HepG2 (cell line): Measurements from ENCODE around the gene PLB1. TPM values are rescaled to one million over a fixed set of nuclear protein-coding genes. Genes with fewer than 3 reads are reported as not detected.

Source experiments
- ATAC-seq: fragments of 200-7000 bp; cut with Tn5 transposase; 3 replicates; pipeline ENCODE4 v1.9.1; 2020; ENCODE audit warnings: mild to moderate bottlenecking, moderate library complexity
- BruUV-seq: library from RNA; stranded (reverse); fragments of 400-500 nt; replicated peaks from 2 replicates; lab custom pipeline; 2021; lab: Mats Ljungman, UMichigan
- CTCF ChIA-PET: fragments of 300-600 bp; formaldehyde crosslinking; extraction: SDS; loops from one replicate; lab custom pipeline; 2021; ENCODE audit warnings: low total read pairs, inconsistent platforms, low intra/inter-chr PET ratio; lab: Yijun Ruan, JAX
- POLR2A ChIA-PET: fragments of 350-600 bp; sonication (Branson Sonifier 250); formaldehyde crosslinking; loops from one replicate; lab custom pipeline; 2020; ENCODE audit warnings: antibody characterized with exemption, inconsistent platforms; lab: Yijun Ruan, JAX
- DNase-seq: peaks from one replicate; pipeline ENCODE4 v3.0.0-alpha.2; 2015; ENCODE audit warnings: low spot score
- FAIRE-seq: peaks from 3 replicates; lab custom pipeline; 2011; peaks lifted over from hg19 to GRCh38; lab: Jason Lieb, UNC
- H2AFZ ChIP-seq: one replicate; pipeline ENCODE4 v1.6.1; 2011; ENCODE audit warnings: low read length, inconsistent platforms
- H3K27ac ChIP-seq: fragments of 300-600 bp; 3 replicates; pipeline ENCODE4 v1.8.0; 2011; ENCODE audit warnings: mixed run types, mild to moderate bottlenecking, mixed read lengths, low read length, inconsistent platforms; ENCODE audit not compliant: insufficient read depth; ENCODE audit errors: extremely low read length
- H3K27me3 ChIP-seq, 2 experiments: fragments of 200-600 bp in 1 of 2; 2 replicates in 1 of 2; 3 replicates in 1 of 2; pipeline versions ENCODE4 v1.6.0 to v1.8.0; 2011; ENCODE audit warnings: low read length in 2 of 2, mild to moderate bottlenecking in 2 of 2, moderate library complexity in 2 of 2, inconsistent platforms in 1 of 2; ENCODE audit not compliant: insufficient read depth in 2 of 2, control insufficient read depth in 1 of 2
- H3K36me3 ChIP-seq, 2 experiments: fragments of 200-600 bp in 1 of 2; replicated peaks in 1 of 2; 2 replicates in 1 of 2; 3 replicates in 1 of 2; pipeline versions ENCODE4 v1.5.1 to v1.8.0; 2011; ENCODE audit warnings: low read length in 2 of 2, inconsistent platforms in 1 of 2; ENCODE audit not compliant: insufficient read depth in 2 of 2, control insufficient read depth in 1 of 2
- H3K4me1 ChIP-seq: 2 replicates; pipeline ENCODE4 v1.5.1; 2012; ENCODE audit warnings: low read length, inconsistent platforms; ENCODE audit not compliant: insufficient read depth
- H3K4me2 ChIP-seq: 2 replicates; pipeline ENCODE4 v1.6.0; 2011; ENCODE audit warnings: low read depth, low read length, inconsistent platforms
- H3K4me3 ChIP-seq, 3 experiments: fragments of 200-600 bp in 1 of 3; sonication (generic), shearing (Covaris generic) in 1 of 3; replicated peaks in 1 of 3; 2 replicates each; pipeline ENCODE4 v1.5.1; 2011 to 2016; ENCODE audit warnings: low read length in 3 of 3, inconsistent platforms in 2 of 3, low read depth in 2 of 3, mild to moderate bottlenecking in 2 of 3, control low read depth in 1 of 3, mixed read lengths in 1 of 3; ENCODE audit not compliant: insufficient read depth in 1 of 3
- H3K79me2 ChIP-seq: one replicate; pipeline ENCODE4 v1.6.1; 2011; ENCODE audit warnings: low read length, inconsistent platforms; ENCODE audit not compliant: insufficient read depth
- H3K9ac ChIP-seq: 2 replicates; pipeline ENCODE4 v1.6.0; 2011; ENCODE audit warnings: mild to moderate bottlenecking, low read depth, low read length, inconsistent platforms; ENCODE audit not compliant: insufficient read depth
- H3K9me3 ChIP-seq: 2 replicates; pipeline ENCODE4 v1.5.1; 2012; ENCODE audit warnings: mild to moderate bottlenecking, low read length
- H4K20me1 ChIP-seq: 2 replicates; pipeline ENCODE4 v1.6.0; 2011; ENCODE audit warnings: inconsistent platforms, mild to moderate bottlenecking, low read length, moderate library complexity; ENCODE audit not compliant: insufficient read depth
- BHLHE40 ChIP-seq: IDR thresholded peaks from 2 replicates; pipeline ENCODE4 v1.6.1; 2011; ENCODE audit warnings: low read length, improper control_type of control experiment
- GLI4 ChIP-seq: sonication (generic); formaldehyde crosslinking; IDR thresholded peaks from 2 replicates; pipeline ENCODE4 v1.5.1; 2020; ENCODE audit warnings: missing genetic modification reagents, mild to moderate bottlenecking, moderate library complexity, borderline replicate concordance
- HHEX ChIP-seq: IDR thresholded peaks from 2 replicates; pipeline ENCODE4 v1.6.1; 2016; ENCODE audit warnings: control low read depth
- KDM2A ChIP-seq: sonication (generic); formaldehyde crosslinking; IDR thresholded peaks from 2 replicates; pipeline ENCODE4 v1.4.0; 2020; ENCODE audit warnings: low read depth, missing genetic modification reagents, borderline replicate concordance
- MXI1 ChIP-seq: IDR thresholded peaks from 3 replicates; pipeline ENCODE4 v1.6.1; 2012; ENCODE audit warnings: low read depth, low read length, inconsistent platforms, borderline replicate concordance
- NBN ChIP-seq: fragments of 450-650 bp; conservative IDR thresholded peaks from 2 replicates; pipeline ENCODE4 v1.6.1; 2017
- NR2F2 ChIP-seq: IDR thresholded peaks from 2 replicates; pipeline ENCODE4 v1.6.1; 2012; ENCODE audit warnings: low read depth, inconsistent platforms, borderline replicate concordance
- RCOR2 ChIP-seq: IDR thresholded peaks from 2 replicates; pipeline ENCODE4 v1.6.1; 2016; ENCODE audit warnings: missing biosample characterization, missing genetic modification reagents
- SRSF4 ChIP-seq: fragments of 200-400 bp; formaldehyde crosslinking; IDR thresholded peaks from one replicate; pipeline ENCODE4 v1.6.1; 2018; ENCODE audit warnings: mild to moderate bottlenecking, low read depth, low read length, moderate library complexity; ENCODE audit not compliant: poor library complexity, severe bottlenecking
- ZFP36 ChIP-seq: fragments of 150-350 bp; IDR thresholded peaks from 2 replicates; pipeline ENCODE4 v1.6.1; 2018; ENCODE audit warnings: borderline replicate concordance, low read length, low read depth; ENCODE audit not compliant: partially characterized antibody
- ZNF160 ChIP-seq: sonication (generic); formaldehyde crosslinking; IDR thresholded peaks from 2 replicates; pipeline ENCODE4 v1.8.0; 2022; ENCODE audit warnings: mild to moderate bottlenecking, inconsistent platforms, missing genetic modification reagents
- ZNF441 ChIP-seq: sonication (generic); formaldehyde crosslinking; IDR thresholded peaks from 2 replicates; pipeline ENCODE4 v1.7.0; 2021; ENCODE audit warnings: missing genetic modification reagents, borderline replicate concordance
- ZNF530 ChIP-seq: sonication (generic); formaldehyde crosslinking; IDR thresholded peaks from 2 replicates; pipeline ENCODE4 v1.5.0; 2020; ENCODE audit warnings: low read depth, mild to moderate bottlenecking, missing genetic modification reagents
- ZNF577 ChIP-seq: sonication (generic); formaldehyde crosslinking; IDR thresholded peaks from 2 replicates; pipeline ENCODE4 v1.4.0; 2020; ENCODE audit warnings: mild to moderate bottlenecking, low read depth, missing genetic modification reagents, borderline replicate concordance
- ZNF772 ChIP-seq: sonication (generic); formaldehyde crosslinking; IDR thresholded peaks from 2 replicates; pipeline ENCODE4 v1.5.0; 2020; ENCODE audit warnings: mild to moderate bottlenecking, missing genetic modification reagents
- WGBS: methylation state at CpG from one replicate; pipeline ENCODE4 v1.1.6; 2017; ENCODE audit warnings: low lambda C conversion rate; 5-methylcytosine and 5-hydroxymethylcytosine counted together
- in situ Hi-C: cut with HindIII; loops from 2 replicates; pipeline ENCODE4 v1.10.0; 2017; ENCODE audit warnings: low pct_unique_long_range_greater_than_20kb; ENCODE audit not compliant: extremely low pct_ligation_motif_present
- intact Hi-C: fragments of 100-400 bp; cut with micrococcal nuclease; formaldehyde crosslinking; loops from one replicate; pipeline ENCODE4 v1.10.0; 2022; ENCODE audit not compliant: unreplicated experiment
- polyA plus RNA-seq, 8 experiments: library from polyadenylated mRNA; depleted of rRNA in 3 of 8; stranded (reverse) in 7 of 8; unstranded in 1 of 8; fragments of >200 nt; fragmentation: Illumina TruSeq in 4 of 8; extraction: Trizol in 4 of 8; gene quantifications; 2 replicates each; pipeline versions ENCODE4 v1.2.1 to v1.2.3, GENCODE V29; 2011 to 2016; ENCODE audit warnings: low read depth in 4 of 8, missing spikeins in 1 of 8, mixed read lengths in 1 of 8; ENCODE audit not compliant: insufficient read depth in 1 of 8
- total RNA-seq, 5 experiments: library from RNA; depleted of rRNA; stranded (reverse); fragments of >200 nt; fragmentation: Illumina TruSeq; extraction: Trizol; gene quantifications; 2 replicates each; pipeline ENCODE4 v1.2.3, GENCODE V29; 2016; ENCODE audit warnings: low read depth in 1 of 5

Gene PLB1
- total and polyA plus RNA-seq, 2 of the 13 experiments (the other 11 are each of a cell fraction or from before 2014, with no cell fraction given), result 0.20 to 1.8 TPM

DNA sequence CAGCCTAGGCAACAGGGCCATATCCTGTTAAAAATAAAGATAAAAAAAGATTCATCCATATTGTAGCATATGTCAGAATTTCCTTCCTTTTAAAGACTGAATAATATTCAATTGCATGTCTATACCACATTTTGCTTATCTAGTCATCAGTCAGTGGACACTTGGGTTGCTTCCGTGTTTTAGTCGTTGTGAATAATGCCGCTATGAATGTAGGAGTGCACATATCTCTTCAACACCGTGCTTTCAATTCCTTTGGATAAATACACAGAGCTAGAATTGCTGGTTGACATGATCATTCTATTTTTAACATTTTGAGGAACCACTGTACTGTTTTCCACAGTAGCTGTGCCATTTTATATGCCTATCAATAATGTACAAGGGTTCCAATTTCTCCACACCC lies 14.0 kb upstream of the PLB1 start:
- 36% methylated on average over 4 of the region's 4 CpGs for WGBS
- ATAC-seq, result no peak
- H3K27me3 ChIP-seq, result no peaks in the 10 kb centered on the region
- ChIA-PET CTCF (no interaction called here), POLR2A (no interaction called here)
- H3K9ac ChIP-seq, result no peak overlapping the region
- no peak for TF ChIP-seq BHLHE40
- no peak for TF ChIP-seq NBN
- no peak for TF ChIP-seq MXI1
- no peak for TF ChIP-seq ZFP36
- no peak for TF ChIP-seq GLI4 (CRISPR knock-in tag)
- no peak for TF ChIP-seq ZNF772 (CRISPR knock-in tag)
- TF ChIP-seq RCOR2 (CRISPR knock-in tag), result no peak
- H3K4me3 ChIP-seq, result no peak overlapping the region
- no peak overlapping the region for H3K4me2 ChIP-seq
- H2AFZ ChIP-seq, result no peak overlapping the region
- BruUV-seq, result no TSS peak
- no peak for FAIRE-seq
- H3K9me3 ChIP-seq, result no peaks in the 10 kb centered on the region
- in situ Hi-C loops (no loop called here), intact Hi-C loops (no loop called here)
- no peak for DNase-seq
- no peaks in the 10 kb centered on the region for H3K79me2 ChIP-seq
- no peaks in the 10 kb centered on the region for H3K4me1 ChIP-seq
- no peaks in the 10 kb centered on the region for H3K36me3 ChIP-seq
- no peak overlapping the region for H3K27ac ChIP-seq
- H4K20me1 ChIP-seq, result no peaks in the 10 kb centered on the region

DNA sequence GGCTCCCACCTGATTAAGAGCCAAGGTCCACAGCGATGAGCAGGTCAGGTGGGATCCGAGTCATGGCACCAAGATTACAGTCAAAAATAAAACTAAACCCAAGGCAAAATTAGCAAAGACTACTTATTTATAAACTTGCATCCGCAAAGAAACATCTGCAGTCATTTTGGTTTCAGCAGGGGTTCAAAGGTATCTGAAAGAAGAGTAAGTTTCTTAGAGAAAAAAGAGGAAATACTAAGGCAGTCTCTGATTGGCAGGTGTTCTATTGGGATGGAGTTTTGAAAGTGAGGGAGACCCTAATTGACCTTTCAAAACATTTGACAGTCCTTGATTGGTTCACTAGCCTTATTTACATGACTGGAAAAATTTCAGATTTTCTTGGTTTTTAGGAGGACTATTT lies 11.0 kb upstream of the PLB1 start:
- no peaks in the 10 kb centered on the region for H4K20me1 ChIP-seq
- in situ Hi-C loops, result no loop called here
- CTCF ChIA-PET, result no interaction called here
- FAIRE-seq, result no peak
- WGBS, result 61% methylated on average over 3 of the region's 3 CpGs
- H3K79me2 ChIP-seq, result no peaks in the 10 kb centered on the region
- H3K36me3 ChIP-seq, result no peaks in the 10 kb centered on the region
- no peak for DNase-seq
- intact Hi-C loops, result no loop called here
- POLR2A ChIA-PET, result no interaction called here
- no peak overlapping the region for H3K9ac ChIP-seq
- H3K27ac ChIP-seq, result no peak overlapping the region
- no peak for ATAC-seq
- no peaks in the 10 kb centered on the region for H3K9me3 ChIP-seq
- no TSS peak for BruUV-seq
- no peaks in the 10 kb centered on the region for H3K4me1 ChIP-seq
- TF ChIP-seq ZNF530, result no peak
- TF ChIP-seq ZNF160, result no peak
- TF ChIP-seq ZNF441 (CRISPR knock-in tag), result no peak
- TF ChIP-seq KDM2A (CRISPR knock-in tag), result no peak
- TF ChIP-seq ZNF577, result no peak
- no peak for TF ChIP-seq SRSF4
- no peak for TF ChIP-seq HHEX
- TF ChIP-seq NR2F2, result no peak
- H3K27me3 ChIP-seq, result peaks cover 0 to 10% of the 10 kb centered on the region in 2 experiments; a peak in 2 of 5 replicates
- no peak overlapping the region for H3K4me2 ChIP-seq
- H3K4me3 ChIP-seq, result no peak overlapping the region
- no peak overlapping the region for H2AFZ ChIP-seq
